Activated naive CD4-positive, alpha-beta T cell treated with anti-CD3 and anti-CD28 coated beads, Interleukin-2, amount 10 ng/mL, durations not matched to agents 5 hours and 36 hours (primary cell): ENCODE data around the gene CNPY2. TPM values are rescaled to one million over a fixed set of nuclear protein-coding genes. Genes with fewer than 3 reads are reported as not detected.

Source experiments
- total RNA-seq, 2 experiments: library from RNA; stranded (reverse); gene quantifications; one replicate each; pipeline ENCODE4 v1.2.3, GENCODE V29; 2021

CNPY2 gene
- 100 to 1,000 TPM in 1 of 2 experiments, 10 to 100 TPM in 1; 95.0 to 103 TPM for total RNA-seq

DNA sequence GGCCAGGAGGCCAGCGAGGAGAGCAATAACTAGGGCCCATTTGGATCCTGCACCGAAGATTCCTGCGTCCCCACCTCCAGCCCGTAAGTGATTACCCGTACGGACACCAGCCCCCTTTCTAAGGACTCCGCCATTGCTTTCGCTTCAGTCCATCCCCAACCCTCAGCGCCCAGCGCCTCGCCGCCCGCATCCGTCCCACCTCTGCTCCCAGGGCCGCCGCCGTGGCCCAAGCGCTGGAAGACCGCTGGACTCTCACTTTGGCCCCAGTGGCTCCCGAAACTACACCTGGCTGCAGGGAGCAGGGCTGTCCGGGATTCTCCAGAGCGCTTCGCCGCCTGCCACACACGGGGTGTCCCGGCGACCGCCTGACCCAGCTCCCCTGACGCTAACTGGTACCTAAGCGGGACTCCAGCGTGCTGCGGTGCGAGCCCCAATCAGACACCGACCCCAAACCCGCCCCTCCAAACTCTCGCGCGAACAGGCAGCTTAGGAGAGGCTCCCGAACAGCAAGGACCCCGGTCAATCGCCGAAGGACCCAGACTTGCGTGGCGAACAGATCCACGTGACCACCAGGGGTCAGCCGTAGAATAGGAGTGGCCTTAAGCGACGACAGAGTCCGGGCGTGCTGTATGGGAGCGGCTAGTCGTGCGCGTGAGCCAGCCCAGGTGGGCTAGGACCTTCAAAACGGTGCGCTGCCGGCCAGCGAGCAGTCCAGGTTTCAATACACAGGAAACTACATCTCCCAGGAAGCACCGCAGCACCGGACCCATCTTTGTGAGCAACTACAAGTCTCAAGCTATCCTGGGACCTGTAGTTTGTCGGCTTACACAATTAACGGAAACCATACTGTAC, at the start of gene CNPY2:
Gene CNPY2 (minus strand): TSS at position 367 of the 852 bp plus-strand sequence. CDS start 771 bp downstream, outside the sequence.

DNA sequence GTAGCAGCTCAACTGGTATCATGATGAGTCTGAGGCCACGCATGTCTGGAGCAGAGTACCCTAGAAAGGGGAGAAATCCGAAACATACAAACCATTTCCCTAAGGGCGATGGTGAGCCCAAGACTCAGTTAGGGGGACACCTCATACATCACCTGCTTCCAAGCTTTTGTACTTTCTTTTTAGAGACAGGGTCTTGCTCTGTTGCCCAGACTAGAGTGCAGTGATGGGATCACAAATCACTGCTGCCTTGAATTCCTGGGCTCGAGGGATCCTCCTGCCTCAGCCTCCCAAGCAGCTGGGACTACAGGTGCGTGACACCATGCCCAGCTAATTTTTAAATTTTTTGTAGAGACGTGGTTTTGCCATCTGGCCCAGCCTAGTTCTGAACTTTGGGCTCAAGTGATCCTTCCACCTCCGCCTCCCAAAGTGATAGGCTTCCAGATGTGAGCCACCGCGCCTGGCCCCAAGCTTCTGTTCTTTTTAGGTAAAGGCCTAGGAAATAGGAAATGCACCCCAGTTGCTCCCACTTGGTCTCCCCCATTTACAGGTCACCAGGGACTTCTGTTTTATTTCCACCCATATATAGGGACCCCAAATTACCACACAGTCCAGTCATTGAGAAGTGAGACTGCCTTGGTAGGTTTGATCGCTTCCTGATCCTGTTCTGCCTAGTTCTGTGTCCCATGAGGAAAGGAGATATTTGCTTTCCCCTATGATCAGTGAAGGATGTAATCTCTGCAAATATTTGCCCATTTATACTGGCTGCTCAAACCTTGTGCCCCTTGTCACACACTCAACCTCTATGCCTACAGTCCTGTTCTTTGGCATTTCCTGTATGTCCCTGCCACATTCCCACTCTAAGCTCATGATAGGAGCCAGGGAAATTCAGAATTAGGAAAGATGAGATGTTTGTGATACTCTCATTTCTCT, 46.6 kb upstream of the CNPY2 start, which contains the start of gene APOF:
Gene APOF (minus strand): TSS at position 728 of the 930 bp plus-strand sequence. CDS start 112 bp downstream, at position 616.

DNA sequence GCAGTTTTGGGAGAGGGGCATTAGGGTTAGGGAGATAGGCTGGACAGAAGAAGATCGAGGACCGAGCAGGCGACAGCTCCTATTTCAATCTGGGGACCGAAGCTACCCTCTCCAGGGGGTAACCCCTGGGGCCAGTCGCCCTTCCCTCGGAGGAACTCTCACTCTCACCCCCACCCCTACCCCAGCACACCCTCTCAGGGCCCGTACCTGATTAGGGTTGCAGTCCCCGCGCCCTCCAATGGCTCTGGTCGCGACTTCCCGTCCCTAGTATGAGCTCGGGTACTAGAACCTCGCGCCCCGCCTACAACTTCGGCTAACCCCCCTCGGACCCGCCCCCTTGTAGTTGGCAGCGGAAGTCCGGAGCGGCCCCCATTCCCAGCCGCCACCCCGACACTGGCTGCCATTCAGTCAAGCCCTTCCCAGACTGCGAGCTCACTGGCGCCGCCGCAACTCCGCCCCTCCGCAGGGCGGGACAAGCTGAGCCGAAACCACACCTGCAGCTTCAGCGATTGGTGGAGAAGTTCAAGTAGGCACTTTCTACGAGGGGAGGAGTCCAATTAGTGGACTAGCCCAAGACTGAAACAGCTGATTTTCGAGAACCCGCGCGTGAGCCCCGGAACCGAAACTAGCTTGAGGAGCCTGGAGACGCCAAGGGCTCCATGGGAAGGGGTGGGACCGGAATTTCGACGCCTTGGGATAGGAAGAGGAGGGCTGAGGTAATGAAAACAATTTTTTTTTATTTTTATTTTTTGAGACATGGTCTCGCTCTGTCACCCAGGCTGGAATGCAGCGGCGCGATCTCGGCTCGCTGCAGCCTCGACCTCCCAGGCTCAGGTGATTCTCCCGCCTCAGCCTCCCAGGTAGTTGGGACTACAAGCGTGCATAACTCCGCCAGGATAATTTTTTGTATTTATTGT, 44.3 kb upstream of the CNPY2 start, which contains the start of gene STAT2:
Gene STAT2 (minus strand): TSS at position 257 of the 917 bp plus-strand sequence. CDS start 3,536 bp downstream, outside the sequence.

DNA sequence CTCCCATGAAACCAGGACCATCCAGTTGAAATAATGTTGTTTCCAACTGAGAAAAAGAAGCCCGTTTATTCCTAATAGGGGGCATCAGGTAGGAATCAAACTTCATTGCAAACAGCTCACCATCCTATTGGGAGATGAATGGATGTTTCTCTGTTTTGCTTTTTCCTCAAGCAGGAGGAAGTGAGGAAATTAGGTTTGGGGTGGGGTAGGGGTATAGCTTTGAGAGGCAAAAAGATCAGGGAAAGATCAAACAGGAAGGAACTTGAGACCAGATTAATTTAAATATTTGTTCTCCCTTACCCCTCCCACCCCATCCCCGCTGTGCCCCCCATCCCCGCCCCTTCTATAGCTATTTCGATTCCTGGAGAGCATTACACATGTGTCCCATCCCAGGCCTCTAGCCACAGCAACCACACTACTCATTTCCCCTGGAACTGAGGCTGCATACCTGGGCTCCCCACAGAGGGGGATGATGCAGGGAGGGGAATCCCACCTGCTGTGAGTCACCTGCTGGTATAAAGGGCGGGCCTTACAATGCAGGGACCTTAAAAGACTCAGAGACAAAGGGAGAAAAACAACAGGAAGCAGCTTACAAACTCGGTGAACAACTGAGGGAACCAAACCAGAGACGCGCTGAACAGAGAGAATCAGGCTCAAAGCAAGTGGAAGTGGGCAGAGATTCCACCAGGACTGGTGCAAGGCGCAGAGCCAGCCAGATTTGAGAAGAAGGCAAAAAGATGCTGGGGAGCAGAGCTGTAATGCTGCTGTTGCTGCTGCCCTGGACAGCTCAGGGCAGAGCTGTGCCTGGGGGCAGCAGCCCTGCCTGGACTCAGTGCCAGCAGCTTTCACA, 22.7 kb upstream of the CNPY2 start, which contains the start of gene IL23A:
Gene IL23A (plus strand): TSS at position 577 of the 850 bp plus-strand sequence. CDS start 161 bp downstream, at position 738.

DNA sequence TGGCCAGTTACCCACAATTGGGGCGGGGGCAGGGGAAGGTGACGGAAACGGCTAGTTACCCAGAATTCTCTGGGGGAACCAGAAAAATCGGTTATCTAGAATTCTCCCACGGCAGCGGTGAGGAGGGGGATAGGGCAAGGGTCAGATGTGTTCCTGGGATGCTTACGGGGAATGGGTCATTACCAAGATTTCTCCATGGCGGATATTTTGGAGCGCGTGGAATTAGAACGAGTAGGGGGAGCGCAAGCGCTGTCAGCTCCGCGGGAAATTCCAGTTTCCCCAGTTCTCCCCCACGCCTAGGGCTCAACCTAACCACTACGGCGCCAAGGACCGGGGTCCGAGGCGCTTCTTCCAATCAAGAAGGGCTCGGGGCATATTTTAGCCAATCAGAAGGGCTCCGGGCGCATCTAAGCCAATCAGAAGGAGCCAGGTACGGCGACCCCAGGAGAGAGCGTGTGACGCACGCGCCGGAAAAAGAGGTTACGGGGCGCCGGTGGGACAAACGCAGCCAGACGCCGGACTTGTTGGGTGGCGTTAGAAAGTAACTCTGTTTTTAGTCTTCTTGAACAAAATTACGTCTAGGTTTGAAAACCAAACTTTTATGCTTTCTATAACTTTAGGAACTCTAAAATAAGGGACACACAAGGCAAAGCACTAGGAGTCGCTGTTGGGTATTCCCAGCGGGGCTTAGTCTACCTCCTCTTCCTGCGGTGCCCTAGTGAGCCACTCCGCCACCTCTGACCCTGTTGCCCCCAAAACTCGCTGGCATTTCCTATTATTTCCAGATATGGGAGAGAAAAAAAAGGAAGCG, 18.1 kb upstream of the CNPY2 start, which contains the start of gene PAN2:
Gene PAN2 (minus strand): TSS at position 322 of the 811 bp plus-strand sequence. CDS start 906 bp downstream, outside the sequence.

DNA sequence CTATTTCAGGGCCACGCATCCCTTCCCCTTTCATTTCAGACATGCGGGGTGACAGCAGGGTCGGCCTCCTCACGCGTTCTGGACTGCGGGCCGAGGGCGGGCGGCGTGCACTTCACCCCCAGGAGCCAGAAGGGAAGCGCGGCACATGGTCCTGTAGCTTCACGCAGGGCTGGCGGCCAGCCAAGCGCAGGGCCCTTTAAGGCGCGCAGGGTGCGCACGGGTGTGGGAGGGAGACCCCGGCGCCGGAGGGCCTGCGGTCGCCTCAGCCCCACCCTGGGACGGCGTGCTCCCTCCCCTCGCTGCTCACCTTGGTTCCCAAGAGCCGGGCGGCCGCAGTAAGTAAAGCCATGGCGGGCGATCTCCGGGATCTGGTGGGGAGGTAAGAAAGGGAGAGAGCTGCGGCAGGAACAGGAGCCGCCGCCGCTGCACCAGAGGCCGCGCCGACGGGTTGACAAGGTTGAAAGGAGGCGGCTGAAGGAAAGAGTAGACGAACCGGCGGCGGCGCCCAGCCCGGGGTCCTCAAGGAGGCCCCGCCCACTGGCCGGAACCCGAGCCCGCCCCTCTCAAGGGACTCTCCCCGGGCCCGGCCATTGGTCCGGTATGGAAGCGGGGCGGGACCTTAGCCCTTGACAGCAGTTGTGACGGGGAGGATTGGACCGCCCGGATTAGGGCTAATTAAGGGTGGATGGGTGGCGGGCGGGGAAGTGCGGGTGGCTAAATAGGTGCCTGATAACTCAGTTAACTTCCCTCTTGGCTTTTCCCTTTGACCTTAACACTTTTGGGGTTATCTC, 15.7 kb downstream of the CNPY2 start, which contains the start of gene CS:
Gene CS (minus strand): TSS at position 478 of the 791 bp plus-strand sequence. CDS start 129 bp downstream, at position 349.

DNA sequence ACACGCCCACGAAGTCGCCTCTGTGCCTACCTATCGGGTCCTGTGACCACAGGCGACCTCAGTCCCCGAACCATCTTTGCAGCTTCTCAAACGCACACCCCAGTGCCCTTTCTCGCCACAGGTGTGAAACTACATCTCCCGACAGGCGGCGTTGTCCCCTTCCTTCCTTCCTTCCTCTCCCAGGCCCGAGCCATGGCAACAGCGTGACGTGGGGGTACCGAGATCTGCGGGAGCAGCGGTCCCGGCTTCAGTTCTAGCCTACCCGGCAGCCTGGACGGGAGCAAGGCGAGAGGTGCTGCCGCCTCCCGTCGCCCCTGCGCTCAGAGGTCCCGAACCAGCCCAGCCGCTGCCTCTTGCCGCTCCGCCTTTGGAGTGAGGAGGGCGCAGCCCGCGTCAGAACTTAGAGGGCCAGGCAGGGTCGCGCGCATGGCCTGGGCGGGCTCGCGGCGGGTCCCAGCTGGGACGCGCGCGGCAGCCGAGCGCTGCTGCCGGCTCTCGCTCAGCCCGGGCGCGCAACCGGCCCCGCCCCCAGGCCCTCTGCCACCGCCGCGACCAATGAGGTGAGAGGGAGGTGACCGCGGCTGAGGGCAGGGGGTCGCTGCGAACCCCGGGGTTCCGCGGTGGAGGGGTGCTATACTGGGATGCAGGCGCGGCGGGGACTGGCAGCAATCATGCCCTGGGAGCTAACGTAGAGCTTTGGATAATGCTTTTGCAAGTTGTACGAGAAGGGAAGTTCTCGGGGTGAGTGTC, 48.9 kb downstream of the CNPY2 start, which contains the start of gene COQ10A:
Gene COQ10A (plus strand): TSS at position 250 of the 750 bp plus-strand sequence. CDS start 177 bp downstream, at position 427.

Other genes starting within 250 kb of the CNPY2 start
- gene ERBB3, start 235.8 kb downstream of the CNPY2 start, total RNA-seq: 1 to 10 TPM; 1.7 to 2.1 TPM
- 100 to 1,000 TPM; 215 to 216 TPM for gene PA2G4, start 211.4 kb downstream of the CNPY2 start, total RNA-seq
- 1,000 to 10,000 TPM; 4,850 to 4,973 TPM for gene RPL41, start 199.4 kb downstream of the CNPY2 start, total RNA-seq
- gene ZC3H10, start 197.7 kb downstream of the CNPY2 start, total RNA-seq: 1 to 10 TPM; 8.3 to 8.7 TPM
- gene ESYT1, start 187.7 kb downstream of the CNPY2 start, total RNA-seq: 100 to 1,000 TPM; 319 to 322 TPM
- 10 to 100 TPM; 40.3 to 42.7 TPM for gene MYL6B, start 163.4 kb downstream of the CNPY2 start, total RNA-seq
- 1,000 to 10,000 TPM; 1,338 to 1,378 TPM for gene MYL6, start 157.6 kb downstream of the CNPY2 start, total RNA-seq
- gene SMARCC2, start 126.5 kb downstream of the CNPY2 start, total RNA-seq: 100 to 1,000 TPM; 129 to 131 TPM
- gene RNF41, start 94.1 kb downstream of the CNPY2 start, total RNA-seq: 10 to 100 TPM; 31.6 to 33.1 TPM
- 10 to 100 TPM; 39.3 to 41.8 TPM for gene NABP2, start 91.6 kb downstream of the CNPY2 start, total RNA-seq
- under 1 TPM; 0.51 to 0.58 TPM for gene SLC39A5, start 85.9 kb downstream of the CNPY2 start, total RNA-seq
- 10 to 100 TPM; 32.0 to 39.6 TPM for gene ANKRD52, start 57.6 kb downstream of the CNPY2 start, total RNA-seq
- gene COQ10A, start 49.0 kb downstream of the CNPY2 start, total RNA-seq: 10 to 100 TPM; 15.2 to 19.4 TPM
- gene CS, start 15.7 kb downstream of the CNPY2 start, total RNA-seq: 100 to 1,000 TPM; 190 to 197 TPM
- 10 to 100 TPM; 82.8 to 85.2 TPM for gene PAN2, start 18.0 kb upstream of the CNPY2 start, total RNA-seq
- gene IL23A, start 22.9 kb upstream of the CNPY2 start, total RNA-seq: 10 to 100 TPM; 15.8 to 17.3 TPM
- gene STAT2, start 44.1 kb upstream of the CNPY2 start, total RNA-seq: 100 to 1,000 TPM; 172 to 182 TPM
- not detected for gene APOF, start 46.9 kb upstream of the CNPY2 start, total RNA-seq
- 10 to 100 TPM; 42.9 to 44.1 TPM for gene TIMELESS, start 133.4 kb upstream of the CNPY2 start, total RNA-seq
- gene MIP, start 138.7 kb upstream of the CNPY2 start, total RNA-seq: not detected
- gene SPRYD4, start 152.6 kb upstream of the CNPY2 start, total RNA-seq: 1 to 10 TPM; 3.4 to 3.6 TPM
- gene GLS2, start 172.2 kb upstream of the CNPY2 start, total RNA-seq: 1 to 10 TPM; 1.7 to 1.8 TPM
- 1 to 10 TPM; 1.7 to 2.3 TPM for gene RBMS2, start 205.8 kb upstream of the CNPY2 start, total RNA-seq